ENCODE measurements around the gene TSPAN5. TPM values are rescaled to one million over a fixed set of nuclear protein-coding genes. Genes with fewer than 3 reads are reported as not detected.

TSPAN5 gene
- total and polyA plus RNA-seq, 9 of the 15 experiments (the other 6 are each of a cell fraction or from before 2014, with no cell fraction given), result 0.58 to 6.6 (median 0.73) TPM

DNA sequence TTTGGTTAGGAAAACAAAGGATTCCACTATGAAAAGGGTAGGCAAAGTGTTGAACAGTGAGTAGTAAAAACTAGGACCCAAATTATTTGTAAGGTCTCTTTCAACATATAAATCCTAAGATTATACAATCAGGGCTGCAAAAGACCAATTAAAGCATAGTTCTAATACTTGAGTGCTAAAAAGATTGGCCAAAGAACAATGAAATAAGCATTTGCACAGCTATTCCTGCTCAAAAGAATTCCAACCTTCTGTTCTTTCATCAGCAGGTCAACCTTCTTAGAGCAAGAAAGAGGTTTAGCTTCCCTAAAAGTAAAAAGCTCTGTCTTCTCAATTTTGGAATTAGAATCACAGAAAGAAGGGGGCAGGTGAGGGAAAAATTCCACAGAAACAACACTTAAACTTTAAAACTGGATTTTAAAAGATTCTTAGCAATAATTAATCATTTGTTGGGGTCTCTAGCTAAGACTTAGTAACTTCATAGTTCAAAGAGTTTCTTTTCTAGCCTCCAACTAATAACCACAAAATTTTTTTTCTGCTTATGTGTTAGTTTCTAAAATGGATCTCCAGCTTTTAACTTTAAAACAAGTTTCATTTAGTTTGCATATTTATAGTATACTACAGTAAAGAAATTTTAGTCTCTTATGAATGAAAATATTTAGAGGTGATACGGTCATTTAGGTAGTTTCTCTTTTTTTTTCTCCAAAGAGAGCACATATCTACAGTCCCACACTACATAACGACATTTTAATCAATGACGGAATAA is 16.3 kb downstream of the TSPAN5 start:
- H3K9ac ChIP-seq (ENCODE audit: insufficient read depth in 1 of 2, low read depth in 2 of 2, low read length in 2 of 2), result no peak overlapping the region
- ChIA-PET CTCF (ENCODE audit: low intra/inter-chr PET ratio) (no interaction called here), POLR2A (interaction anchor here (0.6 kb wide), 1 partner anchor 146 kb away, joined by 4 read pairs; no protein-coding TSS in a partner anchor)
- intact Hi-C loops (cut with micrococcal nuclease) (no loop called here), in situ Hi-C loops (cut with MboI) (no loop called here)
- WGBS (ENCODE audit: insufficient coverage, low coverage, missing lambda C conversion rate), result 24% methylated on average over 3 of the region's 3 CpGs
- no peak for TF ChIP-seq TEAD1 (CRISPR knock-in tag; IDR thresholded peaks at IDR 0.05)
- no peak for TF ChIP-seq RHOXF2B (CRISPR knock-in tag; conservative IDR thresholded peaks at IDR 0.05)
- TF ChIP-seq CBFB (CRISPR knock-in tag; IDR thresholded peaks at IDR 0.05), result no peak
- TF ChIP-seq, protein P1, sequence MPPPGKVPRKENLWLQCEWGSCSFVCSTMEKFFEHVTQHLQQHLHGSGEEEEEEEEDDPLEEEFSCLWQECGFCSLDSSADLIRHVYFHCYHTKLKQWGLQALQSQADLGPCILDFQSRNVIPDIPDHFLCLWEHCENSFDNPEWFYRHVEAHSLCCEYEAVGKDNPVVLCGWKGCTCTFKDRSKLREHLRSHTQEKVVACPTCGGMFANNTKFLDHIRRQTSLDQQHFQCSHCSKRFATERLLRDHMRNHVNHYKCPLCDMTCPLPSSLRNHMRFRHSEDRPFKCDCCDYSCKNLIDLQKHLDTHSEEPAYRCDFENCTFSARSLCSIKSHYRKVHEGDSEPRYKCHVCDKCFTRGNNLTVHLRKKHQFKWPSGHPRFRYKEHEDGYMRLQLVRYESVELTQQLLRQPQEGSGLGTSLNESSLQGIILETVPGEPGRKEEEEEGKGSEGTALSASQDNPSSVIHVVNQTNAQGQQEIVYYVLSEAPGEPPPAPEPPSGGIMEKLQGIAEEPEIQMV (tag; conservative IDR thresholded peaks at IDR 0.05; ENCODE audit: low read depth), result no peak
- TF ChIP-seq, protein P2, sequence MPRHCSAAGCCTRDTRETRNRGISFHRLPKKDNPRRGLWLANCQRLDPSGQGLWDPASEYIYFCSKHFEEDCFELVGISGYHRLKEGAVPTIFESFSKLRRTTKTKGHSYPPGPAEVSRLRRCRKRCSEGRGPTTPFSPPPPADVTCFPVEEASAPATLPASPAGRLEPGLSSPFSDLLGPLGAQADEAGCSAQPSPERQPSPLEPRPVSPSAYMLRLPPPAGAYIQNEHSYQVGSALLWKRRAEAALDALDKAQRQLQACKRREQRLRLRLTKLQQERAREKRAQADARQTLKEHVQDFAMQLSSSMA (CRISPR knock-in tag; IDR thresholded peaks at IDR 0.05), result no peak
- no peak for TF ChIP-seq HDAC6 (IDR thresholded peaks at IDR 0.05; ENCODE audit: low read depth, low read length)
- no peak for TF ChIP-seq PURB (CRISPR knock-in tag; IDR thresholded peaks at IDR 0.05; ENCODE audit: low read depth)
- TF ChIP-seq CBFA2T3 (IDR thresholded peaks at IDR 0.05), result no peak
- H3K4me3 ChIP-seq, result no peak overlapping the region
- no peaks in the 10 kb centered on the region for H3K79me2 ChIP-seq (ENCODE audit: control insufficient read depth, insufficient read depth, low read length)
- H3K27me3 ChIP-seq (ENCODE audit: control insufficient read depth in 2 of 2, insufficient read depth in 2 of 2, low read length in 2 of 2), result peaks cover 0 to 4% of the 10 kb centered on the region in 2 experiments; a peak in 3 of 5 replicates
- no peak overlapping the region for H3K27ac ChIP-seq (ENCODE audit: extremely low read depth, low read depth, low read length)
- ATAC-seq, result no peak
- no peak overlapping the region for H2AFZ ChIP-seq (ENCODE audit: low read depth, low read length)
- H4K20me1 ChIP-seq (replicated peaks; ENCODE audit: control insufficient read depth, insufficient read depth, low read length), result no peaks in the 10 kb centered on the region
- H3K9me1 ChIP-seq (ENCODE audit: control insufficient read depth, insufficient read depth, low read length), result no peaks in the 10 kb centered on the region
- BruUV-seq (replicated peaks), result no TSS peak
- H3K4me2 ChIP-seq (ENCODE audit: insufficient read depth, low read length), result no peak overlapping the region
- FAIRE-seq, result peak; percentile 32
- no peaks in the 10 kb centered on the region for H3K4me1 ChIP-seq (replicated peaks in 1 of 2; ENCODE audit: control insufficient read depth in 2 of 2, insufficient read depth in 2 of 2, low read length in 2 of 2)
- DNase-seq (ENCODE audit: extremely low read depth in 1 of 4, low spot score in 3 of 4), result no peak
- no peaks in the 10 kb centered on the region for H3K36me3 ChIP-seq (ENCODE audit: control insufficient read depth, insufficient read depth, low read length)
- no peaks in the 10 kb centered on the region for H3K9me3 ChIP-seq (replicated peaks; ENCODE audit: control insufficient read depth, insufficient read depth, low read depth, low read length)

All from K562 (cell line).